Hematopoietic multipotent progenitor cell treated with erythropoietin and hydrocortisone succinate and interleukin-3 and kit ligand, for 4 days (in vitro differentiated cells): ENCODE results near the gene PLCD1.
A peak's percentile ranks its signal among the peaks of the same experiment; 100 is the strongest.
"Not testable (repeated sequence)": the region's sequence is repeated elsewhere in the genome, so short reads cannot be mapped to it uniquely, and the experiment has no call there.

ENCODE experiments used
- DNase-seq: peaks from one replicate; pipeline ENCODE4 v3.0.0-alpha.2; 2015

The PLCD1 gene

DNA sequence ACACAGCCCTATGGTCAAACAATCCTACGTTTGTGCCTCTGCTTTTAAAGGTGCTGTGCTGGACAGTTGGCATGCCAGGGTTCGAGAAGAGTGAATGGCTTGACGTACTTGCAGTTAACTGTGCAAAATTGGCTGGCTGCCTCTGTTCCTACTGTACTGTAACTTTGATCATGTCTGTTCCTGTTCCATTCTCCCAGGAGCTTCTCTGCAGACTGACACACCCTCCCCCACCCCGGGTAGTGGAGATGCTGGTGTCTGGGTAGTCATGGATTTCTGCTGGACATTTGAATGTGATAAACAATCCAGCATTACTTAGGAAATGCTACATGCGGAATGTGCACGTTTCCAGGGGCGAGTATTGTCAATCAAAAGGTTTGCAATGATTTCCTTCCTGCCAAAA is 45.4 kb downstream of the PLCD1 start:
- DNase-seq = no peak

GRCh38 chr3:37982331-37982730 is 47.1 kb downstream of the PLCD1 start:
- DNase-seq = no peak

DNA sequence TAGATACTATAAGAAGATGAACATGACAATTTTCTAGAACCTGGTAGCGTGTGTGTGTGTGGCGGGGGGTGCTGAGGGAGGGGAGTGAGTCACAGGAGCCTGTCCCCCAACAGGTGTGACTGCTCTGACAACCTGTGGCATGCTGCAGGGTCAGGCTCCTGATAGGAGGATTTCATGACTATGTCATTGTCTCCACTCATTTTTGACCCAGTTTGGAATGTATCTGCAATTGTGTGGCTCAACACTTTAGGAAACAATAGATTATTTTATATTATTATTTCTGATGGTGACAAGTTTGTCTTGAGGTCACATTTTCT is 48.1 kb downstream of the PLCD1 start:
- no peak for DNase-seq

DNA sequence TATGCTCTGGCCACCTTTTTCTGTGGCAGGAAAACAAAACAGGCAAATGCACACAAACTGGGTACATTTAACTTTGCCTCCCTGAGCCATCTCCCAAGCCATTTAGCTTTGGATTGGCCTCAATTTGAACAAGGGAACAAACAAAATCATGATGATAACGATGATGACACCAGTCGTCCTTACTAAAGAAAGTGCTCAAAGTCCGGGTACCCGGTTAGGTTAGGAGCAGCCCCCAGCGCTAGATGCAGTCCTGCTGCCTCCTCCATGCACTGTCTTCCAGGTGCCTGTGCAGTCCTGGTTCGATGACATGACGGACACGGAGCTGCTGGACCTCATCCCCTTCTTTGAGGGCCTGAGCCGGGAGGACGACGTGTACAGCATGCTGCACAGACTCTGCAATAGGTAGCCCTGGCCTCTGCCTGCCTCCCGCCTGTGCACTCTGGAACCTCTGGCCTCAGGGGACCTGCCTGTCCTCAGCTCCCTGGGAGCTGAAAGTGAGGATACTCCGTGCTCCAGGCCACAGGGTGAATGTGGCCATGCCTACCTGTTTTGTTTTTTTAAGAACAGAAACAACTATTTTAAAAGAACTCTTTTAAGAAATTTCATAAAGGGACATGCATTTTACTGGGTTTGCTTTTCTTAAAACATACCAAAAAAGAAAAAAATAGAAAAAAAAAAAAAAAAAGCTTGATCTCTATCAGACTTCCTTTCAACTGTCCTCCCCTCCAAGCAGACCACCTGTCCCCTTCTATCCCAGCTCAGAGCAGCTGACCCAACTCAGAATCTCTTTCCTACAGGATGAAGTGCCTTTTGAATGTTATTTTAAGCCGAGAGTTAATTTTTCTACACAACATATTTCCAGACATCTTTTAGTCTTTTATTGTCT is 48.7 kb downstream of the PLCD1 start:
- no peak for DNase-seq

DNA sequence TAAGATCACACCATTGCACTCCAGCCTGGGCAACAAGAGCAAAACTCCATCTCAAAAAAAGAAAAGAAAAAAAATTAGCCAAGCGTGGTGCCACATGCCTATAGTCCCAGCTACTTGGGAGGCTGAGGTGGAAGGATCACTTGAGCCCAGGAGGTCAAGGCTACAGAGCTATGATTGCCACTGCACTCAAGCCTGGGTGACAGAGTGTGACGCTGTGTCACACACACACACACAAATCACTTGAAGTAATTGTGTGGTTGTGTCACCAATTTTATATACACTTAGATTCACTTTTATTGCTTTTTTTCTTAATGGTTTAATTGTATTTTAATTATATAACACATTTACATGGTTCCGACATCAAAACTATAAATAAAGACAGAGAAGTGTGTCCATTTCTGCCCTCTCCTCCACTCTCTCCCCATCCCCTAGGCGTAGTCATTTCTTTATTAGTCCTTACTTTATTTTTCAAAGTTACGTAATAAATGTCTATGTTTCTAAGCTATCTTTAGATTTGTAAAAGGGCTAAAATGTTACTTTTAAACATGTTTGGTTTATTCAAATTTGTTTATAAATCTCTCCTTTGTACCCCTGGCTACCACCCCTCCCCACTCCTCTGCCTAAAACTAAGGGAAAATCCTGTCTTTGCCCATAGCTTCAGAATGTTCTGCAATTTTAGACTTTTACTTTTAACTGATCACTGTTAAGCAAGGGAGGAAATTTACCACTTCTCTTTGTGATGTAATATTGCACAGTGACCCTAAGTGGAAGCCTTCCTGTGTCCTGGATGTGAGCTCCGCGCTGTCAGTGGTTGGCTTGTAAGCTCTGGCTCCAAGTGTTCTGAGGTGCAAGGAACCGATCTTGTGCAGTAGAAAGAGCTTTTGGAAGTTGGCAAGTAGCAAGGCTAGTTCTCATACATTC is 49.6 kb downstream of the PLCD1 start:
- DNase-seq = peak; percentile 53

GRCh38 chr3:37974121-37975083 is 55.0 kb downstream of the PLCD1 start:
- DNase-seq = peak; percentile 88

GRCh38 chr3:37973246-37974054 is 56.0 kb downstream of the PLCD1 start:
- DNase-seq = no peak

DNA sequence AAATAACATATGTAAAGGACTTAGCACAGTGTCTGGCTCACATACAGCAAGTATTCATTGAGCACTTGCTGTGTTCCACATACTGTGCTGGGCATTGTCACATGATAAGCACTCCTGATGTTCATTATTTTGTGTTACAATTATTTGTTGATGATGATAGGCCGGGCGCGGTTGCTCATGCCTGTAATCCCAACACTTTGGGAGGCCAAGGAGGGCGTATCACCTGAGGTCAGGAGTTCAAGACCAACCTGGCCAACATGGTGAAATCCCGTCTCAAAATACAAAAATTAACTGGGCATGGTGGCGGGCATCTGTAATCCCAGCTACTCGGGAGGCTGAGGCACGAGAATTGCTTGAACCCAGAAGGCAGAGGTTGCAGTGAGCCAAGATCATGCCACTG is 57.4 kb downstream of the PLCD1 start:
- DNase-seq = not testable (repeated sequence)

DNA sequence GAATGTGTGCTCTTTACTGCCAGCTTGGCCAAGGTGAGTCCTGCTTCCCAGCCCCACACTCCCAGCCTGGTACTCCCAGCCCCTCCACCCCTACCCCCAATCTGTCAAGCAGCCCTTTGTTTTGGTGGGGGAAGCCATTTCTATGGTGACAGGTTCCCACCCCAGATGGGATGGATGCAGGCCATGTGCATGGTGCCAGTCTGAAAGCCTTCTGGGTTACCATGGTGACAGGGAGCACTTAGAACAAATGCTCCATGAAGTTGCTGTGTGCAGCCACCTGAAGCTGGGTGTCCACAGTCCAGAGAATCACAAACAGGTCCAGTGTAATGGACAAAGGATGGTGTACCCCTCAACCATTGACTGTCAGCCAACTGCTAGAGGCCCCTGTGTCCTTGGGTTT is 58.0 kb downstream of the PLCD1 start:
- no peak for DNase-seq

DNA sequence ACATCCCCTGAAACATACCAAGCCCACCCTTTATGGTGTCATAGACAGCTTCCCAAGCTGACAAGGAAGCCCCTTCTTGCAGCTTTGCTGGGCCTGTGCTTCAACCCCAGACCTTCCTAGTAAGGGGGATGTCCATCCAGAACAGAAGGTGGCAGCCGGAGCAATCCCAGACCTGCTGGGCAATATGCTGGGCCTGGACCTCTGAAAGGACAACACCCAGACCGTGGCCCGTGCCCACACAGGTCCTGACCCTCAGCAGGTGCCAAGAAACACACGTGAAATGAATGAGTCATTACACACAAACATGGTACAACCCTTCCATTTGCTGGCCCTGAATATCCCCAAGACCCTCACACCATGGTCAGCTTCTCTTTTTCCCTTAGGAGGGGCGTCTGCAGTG is 58.6 kb downstream of the PLCD1 start:
- DNase-seq = no peak

DNA sequence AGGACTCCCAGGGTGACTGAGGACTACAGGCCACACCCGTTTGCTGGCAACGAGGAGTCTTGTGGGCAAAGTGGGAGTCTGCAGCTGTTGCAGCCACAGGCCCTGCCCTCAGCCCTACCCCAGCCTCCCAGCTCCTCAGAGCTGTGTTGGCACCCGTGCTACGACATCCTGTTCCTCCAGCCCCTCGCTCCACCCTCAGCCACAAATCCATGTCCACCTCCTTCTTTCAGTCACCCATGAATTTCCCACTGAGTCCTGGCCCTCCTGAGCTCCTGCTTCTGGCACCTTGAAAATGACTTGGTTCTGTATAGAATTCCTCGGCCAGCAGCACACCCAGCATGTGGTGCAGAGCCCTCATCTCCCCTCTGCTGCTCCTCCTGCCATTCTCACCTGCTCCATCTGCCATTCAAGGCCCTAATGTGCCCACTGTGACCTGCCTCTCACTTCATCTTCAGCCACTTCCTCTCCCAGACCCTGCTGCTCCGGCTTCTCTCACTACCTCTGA is 59.8 kb downstream of the PLCD1 start:
- peak; percentile 66 for DNase-seq

GRCh38 chr3:37968813-37969595 is 60.4 kb downstream of the PLCD1 start:
- no peak for DNase-seq

- DNase-seq = no peak
These were observed 61.2 kb downstream of the PLCD1 start for GRCh38 chr3:37968199-37968598.

- DNase-seq = peak; percentile 87
These were observed 62.1 kb downstream of the PLCD1 start for GRCh38 chr3:37967260-37967881.

- DNase-seq = no peak
These were observed 64.7 kb downstream of the PLCD1 start for GRCh38 chr3:37964716-37965115.

- no peak for DNase-seq
These were observed 65.3 kb downstream of the PLCD1 start for GRCh38 chr3:37964146-37964545.

DNA sequence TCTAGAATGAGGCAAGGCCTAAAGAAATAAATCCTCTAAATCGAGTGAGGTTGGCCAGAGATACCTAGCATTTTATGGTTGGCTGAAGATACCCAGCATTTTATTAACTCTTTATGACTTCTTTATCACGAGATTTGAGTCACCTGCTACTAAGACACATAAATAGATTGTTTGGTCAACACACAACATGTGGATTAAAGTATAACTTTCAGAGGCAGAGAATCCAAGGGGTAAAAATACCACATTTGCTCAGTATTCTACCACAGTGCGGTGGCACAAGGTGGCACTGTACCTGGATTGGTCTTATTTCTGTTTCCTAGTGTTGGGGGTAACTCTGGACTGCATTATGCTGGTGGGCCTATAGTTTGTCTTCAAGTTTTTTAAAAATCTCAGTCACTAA is 65.8 kb downstream of the PLCD1 start:
- no peak for DNase-seq

GRCh38 chr3:37963016-37963415 is 66.4 kb downstream of the PLCD1 start:
- no peak for DNase-seq

- DNase-seq = no peak
These were observed 67.6 kb downstream of the PLCD1 start for GRCh38 chr3:37961622-37962431.

- no peak for DNase-seq
These were observed 71.9 kb downstream of the PLCD1 start for GRCh38 chr3:37957539-37957936.
